GM23338 (cell line): Measurements from ENCODE around the gene PROC. TPM values are rescaled to one million over a fixed set of nuclear protein-coding genes. Genes with fewer than 3 reads are reported as not detected.

Experiments used
- ATAC-seq: fragments of 200-7000 bp; cut with Tn5 transposase; 3 replicates; pipeline ENCODE4 v1.9.1; 2020
- DNase-seq: peaks from one replicate; pipeline ENCODE4 v3.0.0-alpha.2; 2015; ENCODE audit warnings: low spot score
- H2AFZ ChIP-seq: fragments of 200-600 bp; sonication (generic); 2 replicates; pipeline ENCODE4 v1.8.0; 2016; ENCODE audit warnings: antibody characterized with exemption, mild to moderate bottlenecking, moderate library complexity
- H3F3A ChIP-seq: fragments of 200-600 bp; sonication (generic); replicated peaks from 2 replicates; pipeline ENCODE4 v1.8.0; 2017; ENCODE audit warnings: antibody characterized with exemption, mixed run types, low read depth
- H3K27ac ChIP-seq: fragments of 200-600 bp; sonication (generic); 2 replicates; pipeline ENCODE4 v1.6.1; 2016; ENCODE audit warnings: low read depth
- H3K27me3 ChIP-seq: fragments of 200-600 bp; sonication (generic); 2 replicates; pipeline ENCODE4 v1.8.0; 2016; ENCODE audit warnings: mild to moderate bottlenecking, mixed run types, moderate library complexity; ENCODE audit not compliant: insufficient read depth
- H3K36me3 ChIP-seq: fragments of 200-600 bp; sonication (generic); 2 replicates; pipeline ENCODE4 v1.8.0; 2016; ENCODE audit warnings: mild to moderate bottlenecking; ENCODE audit not compliant: insufficient read depth
- H3K4me1 ChIP-seq: fragments of 200-600 bp; sonication (generic); 2 replicates; pipeline ENCODE4 v1.8.0; 2016; ENCODE audit warnings: mild to moderate bottlenecking, moderate library complexity; ENCODE audit not compliant: insufficient read depth
- H3K4me2 ChIP-seq: fragments of 200-600 bp; sonication (generic); 2 replicates; pipeline ENCODE4 v1.7.1; 2017; ENCODE audit warnings: mixed run types
- H3K4me3 ChIP-seq: fragments of 200-600 bp; sonication (generic); 2 replicates; pipeline ENCODE4 v1.6.1; 2016; ENCODE audit warnings: mixed run types
- H3K79me2 ChIP-seq: fragments of 200-600 bp; sonication (generic); replicated peaks from 2 replicates; pipeline ENCODE4 v1.8.0; 2017; ENCODE audit warnings: mild to moderate bottlenecking; ENCODE audit not compliant: insufficient read depth
- H3K9me2 ChIP-seq: fragments of 200-600 bp; sonication (generic); 2 replicates; pipeline ENCODE4 v1.8.0; 2017; ENCODE audit not compliant: insufficient read depth
- H4K20me1 ChIP-seq: fragments of 200-600 bp; sonication (generic); replicated peaks from 2 replicates; pipeline ENCODE4 v1.8.0; 2017; ENCODE audit warnings: mild to moderate bottlenecking; ENCODE audit not compliant: insufficient read depth
- H3K27ac Mint-ChIP-seq: 2 replicates; pipeline ENCODE4 v1.8.0; 2020; ENCODE audit warnings: inconsistent platforms, mild to moderate bottlenecking, moderate library complexity, mixed read lengths
- H3K27me3 Mint-ChIP-seq: 3 replicates; pipeline ENCODE4 v1.8.0; 2022; ENCODE audit warnings: low read depth, mild to moderate bottlenecking, moderate library complexity, mixed read lengths, inconsistent platforms; ENCODE audit not compliant: insufficient read depth, poor library complexity
- H3K36me3 Mint-ChIP-seq: 3 replicates; pipeline ENCODE4 v1.8.0; 2021; ENCODE audit warnings: low read depth, mild to moderate bottlenecking, inconsistent platforms, moderate library complexity, mixed read lengths
- H3K4me1 Mint-ChIP-seq: 3 replicates; pipeline ENCODE4 v1.8.0; 2020; ENCODE audit warnings: mild to moderate bottlenecking, inconsistent platforms, mixed read lengths
- H3K4me3 Mint-ChIP-seq: 3 replicates; pipeline ENCODE4 v1.8.0; 2021; ENCODE audit warnings: moderate library complexity, mild to moderate bottlenecking, inconsistent platforms, mixed read lengths
- H3K9me3 Mint-ChIP-seq: 3 replicates; pipeline ENCODE4 v1.8.0; 2020; ENCODE audit warnings: moderate library complexity, mild to moderate bottlenecking, inconsistent platforms, mixed read lengths
- CTCF ChIP-seq, 2 experiments: fragments of 200-600 bp in 1 of 2; sonication (generic) in 1 of 2; conservative IDR thresholded peaks; 2 replicates each; pipeline versions ENCODE4 v1.5.1 to v1.6.1; 2016 to 2017; ENCODE audit warnings: antibody characterized with exemption in 2 of 2, low read depth in 2 of 2, mild to moderate bottlenecking in 2 of 2, moderate library complexity in 1 of 2
- ETS1 ChIP-seq: IDR thresholded peaks from 2 replicates; pipeline ENCODE4 v1.6.1; 2016; ENCODE audit warnings: antibody characterized with exemption
- EZH2 ChIP-seq: fragments of 200-600 bp; sonication (generic); IDR thresholded peaks from one replicate; pipeline ENCODE4 v1.8.0; 2017; ENCODE audit warnings: antibody characterized with exemption, mild to moderate bottlenecking, low read depth; ENCODE audit not compliant: unreplicated experiment
- EZH2phosphoT487 ChIP-seq: fragments of 200-600 bp; sonication (generic); IDR thresholded peaks from one replicate; pipeline ENCODE4 v1.8.1; 2018; ENCODE audit warnings: antibody characterized with exemption; ENCODE audit not compliant: unreplicated experiment
- JUNB ChIP-seq: IDR thresholded peaks from one replicate; pipeline ENCODE4 v1.6.1; 2016; ENCODE audit warnings: antibody characterized with exemption; ENCODE audit not compliant: unreplicated experiment
- POLR2AphosphoS5 ChIP-seq: IDR thresholded peaks from 2 replicates; pipeline ENCODE4 v1.6.1; 2016; ENCODE audit warnings: antibody characterized with exemption, low read depth
- ZNF114 ChIP-seq: fragments of 250-450 bp; sonication (Bioruptor Pico); IDR thresholded peaks from 2 replicates; pipeline ENCODE4 v1.5.0; 2020; ENCODE audit warnings: mild to moderate bottlenecking, moderate library complexity
- ZNF331 ChIP-seq: fragments of 250-450 bp; sonication (Bioruptor Pico); IDR thresholded peaks from 2 replicates; pipeline ENCODE4 v1.5.0; 2020; ENCODE audit warnings: low read depth, mild to moderate bottlenecking, moderate library complexity
- ZNF462 ChIP-seq: fragments of 250-450 bp; sonication (Bioruptor Pico); IDR thresholded peaks from 2 replicates; pipeline ENCODE4 v1.5.0; 2020; ENCODE audit warnings: mild to moderate bottlenecking, moderate library complexity
- polyA plus RNA-seq: library from polyadenylated mRNA; unstranded; fragments of >200 nt; fragmentation: Nextera tagmentation; extraction: Ambion mirVana; gene quantifications from 2 replicates; pipeline ENCODE4 v1.2.1, GENCODE V29; 2016
- total RNA-seq: library from RNA; depleted of rRNA; stranded (reverse); fragments of >200 nt; shearing (Covaris generic); gene quantifications from 2 replicates; pipeline ENCODE4 v1.2.3, GENCODE V29; 2014

PROC gene
- total and polyA plus RNA-seq, 2 experiments from 2014 or later: 1.7 to 2.4 TPM

- Mint-ChIP-seq H3K27me3 (peaks cover 9% of the 10 kb centered on the region), H3K27ac (no peak overlapping the region), H3K4me1 (peaks cover 16% of the 10 kb centered on the region), H3K4me3 (peak overlapping the region; percentile 65), H3K36me3 (no peaks in the 10 kb centered on the region), H3K9me3 (no peaks in the 10 kb centered on the region)
- H3K27me3 ChIP-seq: no peaks in the 10 kb centered on the region
- no peaks in the 10 kb centered on the region for H3K9me2 ChIP-seq
- peak overlapping the region; percentile 71 for H3K4me3 ChIP-seq
- peak; percentile 66 for ATAC-seq
- no peak for DNase-seq
- no peaks in the 10 kb centered on the region for H3K79me2 ChIP-seq
- no peaks in the 10 kb centered on the region for H4K20me1 ChIP-seq
- peaks cover 4% of the 10 kb centered on the region; the same call in 1 of the 2 replicates for H3F3A ChIP-seq
- peaks cover 5% of the 10 kb centered on the region for H3K4me1 ChIP-seq
- TF ChIP-seq ZNF114 (no peak), JUNB (no peak), POLR2AphosphoS5 (no peak), ZNF331 (CRISPR knock-in tag) (no peak), EZH2phosphoT487 (no peak), ETS1 (no peak), ZNF462 (CRISPR knock-in tag) (no peak), CTCF (conservative IDR thresholded peaks at IDR 0.05; ENCODE audit: low read depth in 2 of 2) (no peak), EZH2 (no peak)
- no peaks in the 10 kb centered on the region for H3K36me3 ChIP-seq
- H3K4me2 ChIP-seq: peak overlapping the region; percentile 60
- peak overlapping the region; percentile 35; the same call in 1 of the 2 replicates for H2AFZ ChIP-seq
- no peak overlapping the region for H3K27ac ChIP-seq
Measured at GRCh38 chr2:127407661-127408003, 10.6 kb upstream of the PROC start.
